GM19372 (cell line): ENCODE data around the gene WNT8A.

Experiments
- ATAC-seq: cut with Tn5 transposase; IDR thresholded peaks from one replicate; pipeline ENCODE4 v1.9.1; 2021; ENCODE audit warnings: mild to moderate bottlenecking, low read depth, moderate library complexity; ENCODE audit not compliant: unreplicated experiment

Gene WNT8A

DNA sequence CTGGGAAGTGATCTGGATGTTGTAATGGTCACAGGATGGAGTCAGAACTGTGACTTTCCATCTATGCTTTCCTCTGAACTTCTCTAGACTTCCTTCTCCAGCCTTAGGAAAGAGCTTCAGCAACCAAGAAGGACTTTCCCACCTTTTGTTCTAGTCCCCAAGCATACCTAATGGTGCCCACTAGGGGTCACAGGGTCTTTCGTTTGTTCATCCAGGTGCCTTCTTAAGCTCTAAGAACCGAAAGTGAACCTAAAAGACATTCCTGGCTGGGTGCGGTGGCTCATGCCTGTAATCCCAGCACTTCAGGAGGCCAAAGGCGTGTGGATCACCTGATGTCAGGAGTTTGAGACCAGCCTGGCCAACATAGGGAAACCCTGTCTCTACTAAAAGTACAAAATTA, 1.8 kb upstream of the WNT8A start:
- ATAC-seq, result no peak

DNA sequence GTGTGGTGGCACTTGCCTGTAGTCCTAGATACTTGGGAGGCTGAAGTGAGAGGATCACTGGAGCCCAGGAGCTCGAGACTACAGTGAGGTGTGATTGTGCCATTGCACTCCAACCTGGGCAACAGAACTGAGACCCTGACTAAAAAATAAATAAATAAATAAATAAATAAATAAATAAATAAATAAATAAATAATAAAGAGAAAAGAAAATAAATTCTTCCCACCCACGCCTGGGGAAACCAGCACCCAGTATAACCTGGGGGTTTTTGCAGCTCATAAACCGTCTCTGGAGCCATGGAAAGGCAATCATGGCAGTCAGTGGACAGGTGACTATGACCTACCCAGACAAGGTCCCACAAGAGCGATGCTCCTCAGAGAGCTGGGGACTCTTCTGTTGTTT, 7.9 kb downstream of the WNT8A start:
- ATAC-seq, result no peak

- ATAC-seq, result no peak
Observed at GRCh38 chr5:138092301-138092700, 8.5 kb downstream of the WNT8A start.

GRCh38 chr5:138093036-138093435, 9.2 kb downstream of the WNT8A start:
- no peak for ATAC-seq

DNA sequence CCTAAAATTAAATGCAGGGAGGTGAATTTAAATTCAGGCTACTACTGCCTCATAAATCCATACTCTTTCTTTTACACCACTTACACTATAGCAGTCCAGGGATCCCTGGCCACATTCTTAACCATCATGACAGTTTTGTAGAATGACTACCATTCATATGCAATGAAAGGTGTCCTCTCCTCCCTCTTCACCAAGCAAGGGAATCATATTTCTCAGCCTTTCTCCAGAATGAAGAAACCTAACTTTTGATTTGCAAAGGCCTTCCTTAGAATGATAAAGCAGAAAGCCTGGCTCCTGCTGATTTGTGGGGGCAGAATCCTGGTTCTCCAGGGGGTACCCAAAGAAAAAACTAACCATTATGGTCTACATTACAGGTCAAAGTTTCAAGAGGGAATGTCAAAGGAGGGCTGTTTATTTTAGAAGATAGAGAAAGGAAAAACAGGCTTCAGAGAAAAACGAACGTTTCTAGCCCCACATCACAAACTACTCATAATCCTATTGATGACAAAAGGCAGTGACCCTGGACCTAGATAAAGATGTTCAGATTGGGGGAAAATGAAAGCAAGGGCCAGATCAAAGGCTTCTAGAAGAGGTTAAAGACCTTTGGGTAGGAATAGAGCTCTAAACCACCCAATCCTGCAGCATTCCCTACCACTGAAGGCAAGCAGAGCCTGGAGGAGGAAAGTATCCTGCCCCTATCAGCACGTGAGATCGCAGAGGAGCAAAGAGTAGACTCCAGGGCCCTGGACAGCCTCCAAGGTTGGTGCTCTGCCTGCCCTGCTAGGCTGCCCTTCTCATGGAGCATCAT, 11.5 kb downstream of the WNT8A start:
- ATAC-seq, result no peak

GRCh38 chr5:138096363-138096762, 12.5 kb downstream of the WNT8A start:
- no peak for ATAC-seq

GRCh38 chr5:138096997-138097828, 13.4 kb downstream of the WNT8A start:
- ATAC-seq, result no peak

DNA sequence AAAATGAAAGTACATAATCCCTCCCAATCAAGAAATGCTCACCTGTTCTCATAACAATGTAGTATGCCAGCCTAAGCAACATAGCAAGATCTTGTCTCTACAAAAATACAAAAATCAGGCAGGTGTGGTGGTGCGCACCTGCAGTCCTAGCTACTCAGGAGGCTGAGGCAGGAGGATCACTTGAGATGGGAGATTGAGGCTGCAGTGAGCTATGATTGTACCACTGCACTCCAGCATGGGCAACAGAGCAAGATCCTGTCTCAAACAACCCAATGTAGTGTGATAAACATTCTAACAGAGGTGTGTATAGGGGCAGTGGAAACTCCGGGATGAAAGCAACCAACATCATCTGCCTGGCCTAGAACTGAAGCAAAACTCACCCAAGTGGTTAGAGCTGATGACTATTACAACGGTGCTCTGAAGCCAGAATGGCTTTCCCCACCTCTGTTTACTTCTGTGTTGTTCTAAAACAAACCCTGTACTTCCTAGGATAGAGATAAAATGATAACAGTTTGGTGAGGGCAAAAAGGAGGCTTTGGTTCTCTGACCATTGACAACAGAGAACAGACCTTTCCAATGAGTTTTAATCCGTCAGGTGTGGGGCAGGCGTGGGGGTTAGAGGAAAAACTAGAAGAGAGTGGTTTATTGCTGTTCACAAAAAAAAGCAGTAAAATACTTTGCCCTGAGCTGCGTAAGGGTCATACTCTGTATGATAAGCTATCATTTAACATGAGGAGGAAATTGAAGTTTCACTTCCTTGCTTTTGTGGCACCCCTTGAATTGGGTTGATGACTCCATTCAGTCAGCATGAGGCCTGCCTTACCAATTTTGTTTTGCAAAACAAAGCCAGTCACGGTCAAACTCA, 18.9 kb downstream of the WNT8A start:
- ATAC-seq, result no peak

GRCh38 chr5:138103319-138103637, 19.4 kb downstream of the WNT8A start:
- ATAC-seq, result no peak

DNA sequence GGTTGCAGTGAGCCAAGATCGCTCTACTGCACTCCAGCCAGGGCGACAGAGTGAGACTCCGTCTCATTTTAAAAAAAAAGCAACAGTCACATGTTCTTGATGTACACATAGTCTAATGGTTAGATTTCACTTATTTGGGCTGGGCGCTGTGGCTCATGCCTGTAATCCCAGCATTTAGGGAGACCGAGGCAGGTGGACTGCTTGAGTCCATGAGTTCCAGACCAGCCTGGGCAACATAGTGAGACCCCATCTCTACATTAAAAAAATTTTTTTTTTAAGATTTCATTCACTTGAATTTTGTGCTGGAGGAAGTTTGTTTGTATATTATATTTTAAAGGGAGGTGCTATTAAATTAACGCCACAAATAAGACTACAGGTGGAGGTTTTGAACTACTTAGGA, 21.9 kb downstream of the WNT8A start:
- ATAC-seq, result no peak

GRCh38 chr5:138107213-138107612, 23.4 kb downstream of the WNT8A start:
- ATAC-seq, result no peak

GRCh38 chr5:138109463-138110265, 25.8 kb downstream of the WNT8A start:
- ATAC-seq, result no peak

DNA sequence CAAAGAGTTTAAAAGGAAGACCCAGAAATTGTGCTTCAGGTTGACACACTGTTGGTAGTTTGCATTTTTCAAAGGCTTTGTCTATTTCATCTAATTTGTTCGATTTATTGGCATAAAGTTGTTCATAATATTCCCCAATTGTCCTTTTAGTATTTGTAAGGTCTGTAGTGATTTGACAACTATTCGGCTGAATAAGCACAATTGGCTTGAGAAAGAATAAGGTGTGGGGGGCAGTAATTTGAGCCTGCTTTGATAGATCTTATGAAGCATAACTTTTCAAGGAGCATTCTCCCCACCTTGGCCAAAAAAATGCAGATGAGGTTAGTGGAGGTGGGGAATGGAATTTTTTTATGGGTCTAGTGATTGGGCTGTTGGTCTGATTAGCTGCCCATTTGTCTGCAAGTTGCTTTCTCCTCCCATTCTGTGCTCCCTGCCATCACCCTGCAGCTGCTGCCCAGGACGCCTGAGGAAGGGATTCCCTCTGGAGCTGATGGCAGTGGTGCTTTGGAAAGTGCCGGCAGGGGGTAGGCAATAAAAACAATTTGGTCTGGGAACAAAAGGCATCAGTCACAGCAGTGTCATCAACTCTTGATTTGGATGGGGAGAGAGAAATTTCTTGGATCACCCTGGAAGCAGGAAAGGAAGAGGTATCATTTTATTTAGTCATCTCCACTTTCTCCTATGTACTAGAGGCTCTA, 26.6 kb downstream of the WNT8A start:
- no peak for ATAC-seq

DNA sequence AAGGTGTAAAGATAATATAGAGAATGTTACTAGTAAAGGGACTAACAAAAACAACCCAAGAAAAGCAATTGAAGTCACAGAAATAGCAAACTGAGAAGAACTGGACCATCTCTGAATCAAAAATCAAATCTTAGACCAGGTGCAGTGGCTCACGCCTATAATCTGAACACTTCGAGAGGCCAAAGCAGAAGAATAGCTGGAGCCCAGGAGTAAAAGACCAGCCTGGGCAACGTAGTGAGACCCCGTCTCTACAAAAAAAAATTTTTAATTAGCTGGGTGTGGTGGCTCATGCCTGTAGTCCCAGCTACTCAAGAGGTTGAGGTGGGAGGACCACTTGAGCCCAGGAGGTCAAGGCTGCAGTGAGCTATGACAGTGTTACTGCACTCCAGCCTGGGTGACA, 27.3 kb downstream of the WNT8A start:
- ATAC-seq, result no peak

DNA sequence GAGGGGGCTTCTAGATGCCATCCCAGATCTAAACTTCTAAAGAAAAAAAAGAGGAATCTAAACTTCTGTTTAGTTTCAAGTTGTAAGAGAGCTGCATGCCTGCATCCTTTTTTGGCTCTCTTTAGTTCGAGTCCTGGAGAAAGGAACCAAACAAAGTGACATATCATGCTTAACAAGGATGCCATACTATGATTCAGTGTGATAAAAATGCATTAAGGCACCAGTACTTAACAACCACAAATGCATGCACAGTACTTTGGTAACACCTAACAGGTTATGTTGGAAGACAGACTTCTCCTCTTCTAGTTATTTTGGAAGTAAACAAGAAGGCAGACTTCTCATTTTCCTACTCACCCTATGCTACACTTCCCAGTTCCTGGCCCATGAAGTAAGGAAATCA, 28.1 kb downstream of the WNT8A start:
- no peak for ATAC-seq

- ATAC-seq, result no peak
Observed at GRCh38 chr5:138115254-138115653, 31.4 kb downstream of the WNT8A start.

- no peak for ATAC-seq
Observed at GRCh38 chr5:138128334-138128733, 44.5 kb downstream of the WNT8A start.

GRCh38 chr5:138129347-138129746, 45.5 kb downstream of the WNT8A start:
- no peak for ATAC-seq

DNA sequence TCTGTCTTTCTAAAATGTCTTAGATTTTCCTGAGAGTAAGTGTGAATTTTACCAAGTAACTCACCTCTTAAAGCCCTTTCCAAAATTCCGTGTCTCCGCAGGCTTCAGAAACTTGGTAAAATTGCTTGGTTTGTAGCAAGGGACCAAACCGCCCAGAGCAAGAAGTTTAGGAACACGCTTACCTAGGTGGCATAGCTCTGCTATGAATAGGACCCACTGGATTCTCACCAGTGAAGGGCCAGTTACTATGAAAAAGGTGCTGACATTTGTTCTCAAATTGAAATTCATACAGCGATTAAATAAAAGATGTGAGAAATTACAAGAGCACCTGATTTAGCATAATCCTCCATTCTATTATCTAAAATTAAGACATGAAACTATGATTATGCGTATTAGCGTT, 48.7 kb downstream of the WNT8A start:
- ATAC-seq, result no peak
